ENCODE results near the gene JMJD1C.

- TF ChIP-seq, protein P1, sequence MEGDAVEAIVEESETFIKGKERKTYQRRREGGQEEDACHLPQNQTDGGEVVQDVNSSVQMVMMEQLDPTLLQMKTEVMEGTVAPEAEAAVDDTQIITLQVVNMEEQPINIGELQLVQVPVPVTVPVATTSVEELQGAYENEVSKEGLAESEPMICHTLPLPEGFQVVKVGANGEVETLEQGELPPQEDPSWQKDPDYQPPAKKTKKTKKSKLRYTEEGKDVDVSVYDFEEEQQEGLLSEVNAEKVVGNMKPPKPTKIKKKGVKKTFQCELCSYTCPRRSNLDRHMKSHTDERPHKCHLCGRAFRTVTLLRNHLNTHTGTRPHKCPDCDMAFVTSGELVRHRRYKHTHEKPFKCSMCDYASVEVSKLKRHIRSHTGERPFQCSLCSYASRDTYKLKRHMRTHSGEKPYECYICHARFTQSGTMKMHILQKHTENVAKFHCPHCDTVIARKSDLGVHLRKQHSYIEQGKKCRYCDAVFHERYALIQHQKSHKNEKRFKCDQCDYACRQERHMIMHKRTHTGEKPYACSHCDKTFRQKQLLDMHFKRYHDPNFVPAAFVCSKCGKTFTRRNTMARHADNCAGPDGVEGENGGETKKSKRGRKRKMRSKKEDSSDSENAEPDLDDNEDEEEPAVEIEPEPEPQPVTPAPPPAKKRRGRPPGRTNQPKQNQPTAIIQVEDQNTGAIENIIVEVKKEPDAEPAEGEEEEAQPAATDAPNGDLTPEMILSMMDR (IDR thresholded peaks at IDR 0.05): no peak
- no peak for TF ChIP-seq POLR2A (IDR thresholded peaks at IDR 0.05)
Observed at GRCh38 chr10:63206576-63206975, 259.2 kb downstream of the JMJD1C start.

Measured in adrenal gland (tissue), 5 donors.